ENCODE data around the gene ISCU.
A peak's percentile ranks its signal among the peaks of the same experiment; 100 is the strongest.
"Not testable (repeated sequence)": the region's sequence is repeated elsewhere in the genome, so short reads cannot be mapped to it uniquely, and the experiment has no call there.

The ISCU gene

GRCh38 chr12:108607981-108608600, 45.7 kb downstream of the ISCU start:
- DNase-seq: no peak

- DNase-seq: no peak
Measured at GRCh38 chr12:108608616-108609015, 46.2 kb downstream of the ISCU start.

- no peak for DNase-seq
Measured at GRCh38 chr12:108609537-108610335, 47.3 kb downstream of the ISCU start.

GRCh38 chr12:108610336-108610815, 48.0 kb downstream of the ISCU start:
- DNase-seq: no peak

GRCh38 chr12:108610856-108611605, 48.6 kb downstream of the ISCU start:
- DNase-seq: no peak

- DNase-seq: peak; percentile 62
Measured at GRCh38 chr12:108611884-108612415, 49.6 kb downstream of the ISCU start.

- DNase-seq: no peak
Measured at GRCh38 chr12:108612788-108613282, 50.4 kb downstream of the ISCU start.

GRCh38 chr12:108613548-108613947, 51.2 kb downstream of the ISCU start:
- no peak for DNase-seq

GRCh38 chr12:108614041-108614440, 51.6 kb downstream of the ISCU start:
- no peak for DNase-seq

GRCh38 chr12:108614639-108615038, 52.2 kb downstream of the ISCU start:
- no peak for DNase-seq

- no peak for DNase-seq
Measured at GRCh38 chr12:108615918-108616317, 53.5 kb downstream of the ISCU start.

- no peak for DNase-seq
Measured at GRCh38 chr12:108616359-108616758, 54.0 kb downstream of the ISCU start.

GRCh38 chr12:108616941-108617858, 54.8 kb downstream of the ISCU start:
- no peak for DNase-seq

GRCh38 chr12:108618079-108618952, 55.9 kb downstream of the ISCU start:
- DNase-seq: peak; percentile 78

GRCh38 chr12:108618953-108619274, 56.5 kb downstream of the ISCU start:
- not testable (repeated sequence) for DNase-seq
